HG02588 (cell line): ENCODE measurements around the gene CDH4.

Experiments used
- ATAC-seq: cut with Tn5 transposase; IDR thresholded peaks from one replicate; pipeline ENCODE4 v1.9.1; 2021; ENCODE audit warnings: mild to moderate bottlenecking, moderate library complexity; ENCODE audit not compliant: unreplicated experiment

The CDH4 gene

DNA sequence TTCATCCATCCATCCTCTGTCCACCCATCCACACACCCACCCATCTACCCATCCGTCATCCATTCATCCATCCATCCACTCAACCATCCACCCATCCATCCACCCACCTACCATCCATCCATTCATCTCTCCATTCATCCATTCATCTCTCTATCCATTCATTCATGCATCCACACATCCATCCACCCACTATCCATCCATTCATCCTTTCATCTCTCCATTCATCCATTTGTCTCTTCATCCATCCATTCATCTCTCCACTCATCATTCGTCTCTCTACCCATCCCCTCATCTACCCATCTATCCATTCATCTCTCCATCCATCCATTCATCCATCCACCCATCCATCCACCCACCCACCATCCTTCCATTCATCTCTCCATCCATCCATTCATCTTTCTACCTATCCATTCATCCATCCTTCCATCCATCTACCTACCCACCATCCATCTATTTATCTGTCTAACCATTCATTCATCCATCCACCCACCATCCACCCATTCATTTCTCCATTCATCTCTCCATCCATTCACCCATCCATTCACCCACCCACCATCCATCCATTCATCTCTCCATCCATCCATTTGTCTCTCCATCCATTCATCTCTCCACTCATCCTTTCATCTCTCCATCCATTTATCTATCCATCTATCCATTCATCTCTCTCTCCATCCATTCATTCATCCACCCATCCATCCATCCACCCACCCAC is 538.2 kb downstream of the CDH4 start:
- no peak for ATAC-seq

DNA sequence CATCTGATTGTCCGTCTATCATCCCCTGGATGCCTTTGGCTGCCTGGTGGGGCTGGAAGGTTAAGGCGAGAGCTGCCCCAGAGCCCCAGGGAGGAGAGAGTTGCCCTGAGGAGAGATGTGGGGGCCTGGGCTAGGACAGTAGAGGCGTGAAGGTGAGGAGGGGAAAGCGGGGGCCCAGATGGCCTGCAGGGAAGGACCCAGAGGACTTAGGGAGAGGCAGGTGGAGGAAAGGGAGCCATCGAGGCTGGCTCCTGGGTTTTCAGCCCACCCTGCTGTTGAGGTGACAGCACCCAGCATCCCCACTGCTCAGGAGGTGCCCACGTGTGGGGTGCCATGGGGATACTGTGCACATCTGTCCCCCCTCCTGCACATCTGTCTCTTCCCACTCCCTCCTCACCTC is 539.9 kb downstream of the CDH4 start:
- no peak for ATAC-seq

DNA sequence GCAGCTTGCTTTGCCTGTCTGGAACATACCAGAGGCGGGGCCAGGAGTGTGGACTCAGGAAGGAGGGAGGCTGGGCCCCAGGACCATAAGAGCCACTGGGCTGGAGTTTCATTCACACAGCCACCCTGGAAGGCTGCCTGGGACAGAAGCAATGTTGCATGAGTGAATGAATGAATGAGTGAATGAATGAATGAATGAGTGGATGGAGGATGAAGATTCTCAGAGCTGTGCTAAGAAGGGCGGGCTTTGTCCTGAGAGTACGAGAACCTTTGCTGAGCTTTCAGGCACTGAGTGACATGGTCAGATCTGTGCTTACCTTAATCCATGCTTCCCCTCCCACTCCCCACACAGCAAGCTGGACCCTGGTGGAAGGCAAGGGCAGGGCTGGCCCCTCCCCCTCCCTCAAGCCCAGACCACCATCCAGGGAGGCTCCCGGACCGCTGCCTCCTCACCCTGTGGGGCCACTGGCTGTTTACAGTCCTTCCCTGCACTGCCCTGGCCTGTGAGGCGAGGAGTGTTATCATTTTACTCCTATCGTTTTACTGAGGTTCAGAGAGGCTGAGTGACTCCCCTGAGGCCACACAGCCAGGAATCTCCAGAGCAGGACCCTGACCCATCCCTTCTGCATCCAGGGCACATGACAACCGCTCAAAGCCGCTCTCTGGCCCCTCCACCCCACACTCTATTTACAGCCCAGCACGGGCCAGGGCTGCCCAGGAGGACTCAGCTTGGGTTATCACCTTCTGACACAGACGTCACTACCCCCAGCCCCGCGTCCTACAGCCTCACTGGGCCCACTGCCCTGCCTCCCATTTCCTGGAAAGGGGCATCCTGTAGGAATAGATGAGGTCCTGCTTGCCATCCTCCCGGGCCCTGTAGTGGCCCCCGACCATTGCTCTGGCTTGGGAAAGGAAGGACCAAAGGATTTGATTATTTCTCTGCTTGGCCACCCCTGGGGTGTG is 543.9 kb downstream of the CDH4 start:
- ATAC-seq, result no peak

DNA sequence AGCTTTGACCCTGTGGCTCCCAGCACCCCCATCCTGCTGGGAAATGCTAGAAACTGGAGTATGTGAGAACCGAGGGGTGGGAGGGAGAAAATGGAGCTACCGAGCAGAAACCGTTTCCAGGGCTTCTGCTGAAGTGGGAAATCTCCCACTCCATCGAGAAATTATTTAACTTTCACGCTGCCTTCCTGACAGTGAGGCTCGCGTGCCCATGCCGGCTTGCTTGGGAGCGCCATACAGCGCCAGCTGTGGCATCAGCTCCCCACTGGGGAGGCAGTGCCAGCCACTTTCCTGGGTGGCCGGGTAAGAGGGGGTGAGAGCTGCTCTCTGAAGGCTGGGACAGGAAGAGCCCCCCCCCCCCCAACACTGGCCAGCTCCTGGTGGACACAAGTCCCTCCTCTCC is 544.7 kb downstream of the CDH4 start:
- ATAC-seq, result no peak

DNA sequence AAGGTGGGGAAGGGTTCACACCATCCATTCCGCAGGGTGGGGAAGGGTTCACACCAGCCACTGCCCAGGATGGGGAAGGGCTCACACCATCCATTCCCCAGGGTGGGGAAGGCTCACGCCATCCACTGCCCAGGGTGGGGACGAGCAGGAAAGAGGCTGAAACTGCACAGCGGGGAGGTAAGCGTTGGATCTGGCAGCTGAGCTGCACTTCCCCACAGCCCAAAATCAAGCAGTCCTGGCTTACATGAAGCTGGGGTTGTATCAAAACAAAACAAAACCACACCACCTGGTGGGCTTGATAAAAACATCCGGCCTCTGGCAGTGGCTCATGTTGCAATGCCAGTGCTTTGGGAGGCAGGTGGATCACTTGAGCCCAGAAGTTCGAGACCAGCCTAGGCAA is 545.1 kb downstream of the CDH4 start:
- no peak for ATAC-seq

DNA sequence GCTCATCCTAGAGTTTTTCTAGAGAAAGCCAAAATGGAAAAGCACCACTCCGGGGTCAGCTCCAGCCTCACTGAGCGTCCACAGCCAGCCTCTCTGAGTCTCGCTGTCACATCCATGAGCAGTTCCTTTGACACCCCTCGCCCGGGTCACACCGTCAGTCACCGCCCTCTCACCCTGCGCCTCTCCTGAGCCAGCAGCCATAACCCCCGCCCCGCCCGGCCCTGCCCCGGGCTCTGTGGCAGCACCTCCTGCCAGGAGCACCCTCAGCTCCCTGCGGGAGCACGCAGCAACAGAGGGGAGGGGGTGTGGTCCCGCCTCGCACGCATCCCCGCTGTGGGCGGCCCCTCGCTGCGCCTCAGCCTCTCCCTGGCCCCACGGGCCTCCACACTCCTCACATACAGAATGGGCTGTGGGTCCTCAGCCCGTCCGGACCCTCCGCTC is 545.9 kb downstream of the CDH4 start:
- ATAC-seq, result no peak

DNA sequence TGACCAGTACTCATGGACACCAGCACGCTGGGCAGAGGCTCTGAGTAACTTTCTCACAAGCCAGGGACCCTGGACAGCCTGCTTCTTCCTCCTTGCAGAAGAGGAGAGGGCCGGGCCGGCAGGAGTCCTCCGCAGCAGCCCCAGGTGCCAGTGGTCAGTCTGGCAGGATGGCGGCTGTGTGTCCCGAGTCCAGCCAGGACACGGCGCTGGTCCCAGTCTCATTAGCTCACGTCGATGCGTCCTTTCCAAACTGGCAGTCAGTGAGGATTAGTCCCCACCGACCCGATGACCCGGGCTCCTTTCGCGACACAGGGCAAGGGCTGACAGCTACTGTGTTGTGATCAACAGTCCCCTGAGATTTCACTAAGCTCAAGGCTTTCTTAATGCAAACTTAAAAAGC is 546.6 kb downstream of the CDH4 start:
- no peak for ATAC-seq

DNA sequence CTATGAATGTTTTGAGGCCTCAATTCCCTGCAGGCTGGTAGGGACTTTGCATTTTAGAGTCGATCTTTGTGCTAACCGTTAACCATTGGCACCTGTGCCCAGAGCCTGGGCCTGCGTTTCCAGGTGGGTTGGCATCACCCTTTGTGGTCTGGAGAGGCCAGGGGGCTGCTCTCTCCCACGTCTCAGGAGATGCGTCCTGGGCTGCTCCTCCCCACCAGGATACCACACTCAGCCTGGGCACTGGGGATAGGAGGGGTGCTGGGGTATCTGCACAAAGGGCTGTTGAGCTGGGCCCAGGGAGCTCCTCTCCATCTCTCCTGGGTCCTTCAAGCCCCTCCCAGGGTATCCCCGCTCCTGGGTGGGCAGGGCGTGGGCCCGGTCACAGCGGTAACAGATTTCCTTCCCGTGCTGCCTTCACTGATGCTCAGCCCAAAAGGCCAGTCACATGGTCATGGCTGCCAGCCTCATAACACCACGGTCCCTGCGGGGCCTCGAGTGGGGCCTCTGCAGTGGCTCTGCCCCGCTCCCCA is 547.4 kb downstream of the CDH4 start:
- no peak for ATAC-seq

DNA sequence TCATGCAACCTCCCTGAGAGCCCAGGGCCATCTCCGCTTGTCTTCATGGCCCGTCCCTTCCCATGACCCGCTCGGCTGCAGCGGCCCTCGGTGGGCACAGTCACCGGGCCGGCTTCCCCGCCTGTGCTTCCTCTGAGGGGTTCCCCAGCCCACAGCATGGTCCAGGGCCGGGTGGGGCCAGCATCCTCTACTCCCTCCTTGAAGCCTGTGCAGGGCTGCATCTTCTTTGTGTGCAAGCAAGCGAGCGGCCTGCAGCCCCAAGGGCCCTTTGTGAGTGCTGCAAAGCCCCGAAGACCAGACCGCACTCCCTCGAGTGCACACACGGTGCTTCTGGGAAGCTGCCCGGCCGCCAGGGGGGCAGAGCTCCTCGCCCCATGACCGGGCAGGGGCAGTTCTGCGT is 547.9 kb downstream of the CDH4 start:
- no peak for ATAC-seq

DNA sequence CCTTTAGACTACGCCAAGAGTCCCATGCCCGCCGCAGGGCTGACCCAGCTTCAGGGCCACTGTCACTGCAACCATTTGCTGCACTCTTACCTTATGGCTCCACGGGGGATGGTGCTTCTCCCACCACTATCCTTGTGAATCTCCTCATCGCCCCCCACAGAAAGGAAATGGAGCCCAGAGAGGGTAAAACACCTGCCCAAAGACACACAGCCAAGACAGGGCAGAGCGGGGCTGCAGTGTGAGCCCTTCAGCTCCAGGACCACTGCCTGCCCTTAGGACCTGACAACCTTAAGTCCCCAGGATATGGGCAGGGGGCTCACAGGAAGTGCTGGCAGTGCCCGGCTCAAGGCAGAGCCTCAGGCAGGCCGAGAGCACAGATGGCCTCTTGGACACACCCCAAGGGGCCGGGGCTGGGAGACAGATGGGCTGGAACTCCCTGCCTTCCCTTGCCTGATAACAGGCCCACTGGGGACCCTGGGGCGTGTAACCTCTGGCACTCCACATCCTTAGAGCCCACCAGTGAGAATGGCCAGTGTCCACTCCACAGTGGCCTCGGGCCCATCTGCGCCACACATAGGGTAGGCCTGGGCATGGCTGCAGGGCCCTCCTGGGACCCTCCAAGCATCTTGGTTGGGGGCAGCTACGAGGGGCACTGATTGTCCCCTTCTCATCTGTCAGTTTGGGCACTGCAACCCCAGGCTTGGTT is 548.5 kb downstream of the CDH4 start:
- ATAC-seq, result no peak

DNA sequence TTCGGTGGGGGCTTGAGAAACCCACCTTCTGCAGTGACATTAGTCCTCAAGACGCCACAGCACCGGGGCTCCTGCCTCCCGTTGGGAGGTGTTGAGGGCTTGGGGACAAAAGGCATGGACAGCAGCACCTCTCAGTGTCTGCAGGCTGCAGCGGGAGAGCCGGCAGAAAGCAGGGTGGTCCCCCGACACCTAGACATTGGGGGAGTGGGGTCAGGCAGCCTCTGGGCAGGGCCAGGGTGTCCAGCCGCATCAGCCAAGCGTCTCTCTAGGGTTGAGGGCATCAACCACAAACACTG is 549.0 kb downstream of the CDH4 start:
- no peak for ATAC-seq

DNA sequence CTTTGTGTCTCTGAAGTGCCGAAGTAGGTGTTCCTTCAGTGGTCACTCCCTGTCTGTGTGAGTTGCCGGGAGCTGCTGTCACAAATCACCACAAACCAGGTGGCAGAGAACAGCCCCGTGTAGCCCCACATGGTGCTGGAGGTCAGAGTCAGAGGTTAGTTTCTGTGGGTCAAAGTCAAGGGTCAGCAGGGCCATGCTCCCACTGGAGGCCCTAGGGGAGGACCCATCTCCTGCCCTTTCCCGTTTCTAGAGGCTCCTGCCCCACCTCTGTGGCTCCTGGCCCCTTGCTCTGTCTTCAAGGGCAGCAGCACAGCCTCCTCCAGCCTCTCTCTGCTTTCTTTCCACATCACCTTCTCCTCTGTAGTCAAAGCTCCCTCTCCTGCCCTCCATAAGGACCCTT is 549.4 kb downstream of the CDH4 start:
- ATAC-seq, result no peak

DNA sequence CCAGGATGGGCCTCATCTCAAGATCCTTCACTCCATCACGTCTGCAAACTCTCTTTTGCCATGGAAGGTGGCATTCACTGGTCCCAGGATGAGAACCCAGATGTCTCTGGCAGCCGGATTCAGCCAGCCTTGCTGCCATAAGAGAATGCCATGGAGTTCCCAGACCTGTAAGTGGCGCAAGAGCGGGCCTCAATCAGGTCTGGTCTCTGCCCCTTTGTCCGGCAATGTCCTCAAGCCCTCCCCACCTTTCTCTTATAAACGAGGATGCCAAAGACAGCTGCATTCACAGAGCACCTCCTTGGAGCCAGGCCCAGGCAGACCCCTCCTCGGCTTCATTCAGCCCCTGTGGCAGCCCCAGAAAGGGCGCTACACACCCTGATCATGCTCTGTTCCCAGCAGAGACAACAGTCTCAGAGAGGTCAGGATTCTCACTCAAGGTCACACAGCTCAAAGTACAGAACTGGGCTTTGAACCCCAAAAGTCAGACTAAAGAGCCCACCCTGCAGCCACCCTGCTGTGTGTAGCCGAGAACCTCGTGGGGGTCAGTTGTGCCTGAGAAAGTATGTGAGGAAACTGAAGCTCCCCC is 549.9 kb downstream of the CDH4 start:
- ATAC-seq, result no peak

DNA sequence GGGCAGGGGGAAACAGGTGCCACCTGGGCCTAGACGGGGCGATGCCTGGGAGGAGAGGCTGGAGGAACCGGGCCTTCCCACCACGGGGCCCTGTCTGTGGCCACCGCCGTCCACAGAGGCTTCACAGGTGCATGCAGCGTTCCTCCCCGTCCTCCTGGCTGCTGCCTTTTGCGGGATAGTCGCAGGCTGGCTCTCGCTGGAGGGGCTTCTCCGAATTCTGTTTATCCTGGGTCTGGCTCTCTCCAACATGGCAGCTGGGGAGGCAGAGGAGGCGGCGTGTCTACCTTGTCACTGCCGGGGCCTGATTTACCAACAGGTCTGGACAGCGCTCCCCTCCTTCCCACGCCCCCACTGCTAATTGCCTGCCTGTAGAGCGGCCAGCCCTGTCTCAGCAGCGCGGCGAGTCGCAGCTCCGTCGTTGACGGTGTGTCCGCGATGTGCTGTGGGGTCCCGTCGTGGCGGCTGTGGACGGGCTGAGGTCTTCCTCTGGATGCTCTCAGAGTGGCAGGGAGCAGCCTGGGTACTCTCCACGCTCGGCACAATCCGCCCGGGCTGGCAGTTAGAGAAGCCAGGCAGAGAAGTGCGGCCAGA is 550.8 kb downstream of the CDH4 start:
- no peak for ATAC-seq

DNA sequence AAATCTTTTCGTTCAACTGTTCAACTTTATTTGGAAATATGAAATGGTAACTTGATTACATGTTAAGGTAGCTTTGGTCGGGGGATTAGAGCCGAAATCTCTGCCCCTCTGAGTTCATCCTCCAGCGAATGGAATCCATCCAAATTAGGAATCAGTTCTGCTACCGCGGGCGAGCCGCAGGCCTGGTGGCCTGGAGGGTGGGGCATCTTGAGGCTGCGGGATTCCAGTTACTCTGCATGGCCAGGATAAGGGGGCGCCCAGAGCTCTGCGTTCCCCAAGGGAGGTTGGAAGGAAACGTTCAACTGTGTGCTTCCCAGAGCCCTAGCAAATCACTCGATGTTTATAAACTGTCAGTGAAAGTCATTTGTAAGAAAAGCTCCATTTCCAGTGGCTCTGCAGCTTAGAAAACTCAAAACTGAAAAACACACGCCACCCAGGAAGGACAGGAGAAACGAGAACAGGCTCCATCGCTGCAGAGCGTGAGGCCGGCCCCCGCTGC is 551.4 kb downstream of the CDH4 start:
- no peak for ATAC-seq

DNA sequence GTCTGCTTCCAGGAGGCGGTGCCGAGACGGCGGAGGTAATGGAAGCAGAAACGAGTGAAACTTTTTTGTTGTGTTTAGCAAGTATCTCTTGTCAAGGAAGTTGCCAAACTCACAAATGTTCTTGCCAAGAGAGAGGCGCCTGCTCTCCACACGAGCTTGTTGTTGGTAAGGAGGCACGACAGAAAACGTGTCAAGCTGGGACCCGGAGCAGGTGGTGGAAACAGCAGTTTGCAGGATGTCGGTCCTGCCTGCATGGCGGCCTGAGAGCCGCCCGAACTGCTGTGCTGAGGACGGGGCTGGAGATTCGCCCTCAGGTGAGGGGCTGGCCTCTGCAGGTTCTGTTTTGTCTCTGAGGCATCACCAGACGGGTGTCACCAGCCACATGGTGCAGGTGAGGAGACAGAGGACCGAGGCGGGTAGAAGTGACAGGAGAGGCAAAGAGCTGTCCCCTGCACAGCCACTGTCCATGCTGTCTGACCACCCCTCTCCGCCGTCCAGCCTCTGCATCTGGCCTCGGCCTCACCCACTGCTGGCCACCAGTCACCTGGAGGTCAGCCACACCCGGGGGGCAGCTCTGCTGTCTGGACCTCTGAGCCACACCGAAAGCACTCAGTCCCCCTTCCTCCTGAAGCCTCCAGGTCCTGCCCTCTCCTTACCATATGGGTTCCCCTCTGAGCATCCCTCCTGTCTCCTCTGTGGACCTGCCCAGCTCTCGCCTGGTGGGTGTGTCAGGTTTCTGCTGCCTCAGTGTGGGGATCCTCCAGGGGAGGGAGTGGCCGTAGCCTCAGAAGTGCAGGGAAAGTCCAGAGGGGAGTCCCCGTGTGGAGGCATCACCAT is 552.1 kb downstream of the CDH4 start:
- ATAC-seq, result no peak

DNA sequence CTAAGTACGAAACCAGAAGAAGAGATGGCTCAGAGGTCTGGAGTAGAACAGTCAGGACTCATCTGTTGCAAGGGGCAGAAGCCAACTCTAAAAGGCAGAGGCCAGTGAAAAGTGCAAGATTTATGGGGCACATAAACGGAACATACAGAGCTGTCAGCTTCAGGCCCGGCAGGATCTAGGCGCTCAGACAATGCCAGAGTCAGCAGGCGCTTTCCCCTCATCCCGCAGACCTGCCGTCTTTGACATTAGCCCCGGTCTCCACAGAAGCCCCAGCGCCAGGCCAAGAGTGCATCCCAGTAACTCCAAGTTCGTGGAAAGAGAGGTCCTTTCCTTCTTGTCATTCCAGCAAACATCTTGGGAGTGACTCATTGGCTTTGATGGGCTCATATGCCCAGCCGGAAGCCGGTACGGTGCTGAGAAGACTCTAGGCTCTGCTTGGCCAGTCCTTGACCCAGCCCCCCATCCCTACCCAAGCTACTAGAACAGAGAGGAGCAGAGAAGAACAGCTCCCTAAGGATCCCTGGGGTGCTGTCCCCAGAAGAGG is 552.8 kb downstream of the CDH4 start:
- no peak for ATAC-seq

DNA sequence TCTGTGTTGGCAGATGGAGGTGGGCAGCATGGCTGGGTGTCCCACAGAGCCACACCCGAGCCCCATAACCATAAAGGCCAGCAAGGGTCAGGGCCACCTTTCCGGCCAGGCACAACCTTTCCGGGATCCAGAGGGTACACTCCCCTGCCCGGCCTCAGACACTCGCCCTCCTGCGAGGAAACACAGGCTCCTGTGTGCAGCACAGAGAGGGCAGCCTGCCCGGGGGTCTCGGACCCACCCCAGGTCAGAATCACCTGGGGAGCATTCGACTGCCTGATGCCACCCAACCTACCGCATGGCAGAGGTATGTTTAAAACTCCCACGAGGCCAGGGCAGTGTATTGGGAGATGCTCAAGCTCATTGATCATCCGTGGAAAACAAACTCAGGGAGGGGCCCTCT is 553.3 kb downstream of the CDH4 start:
- ATAC-seq, result no peak

DNA sequence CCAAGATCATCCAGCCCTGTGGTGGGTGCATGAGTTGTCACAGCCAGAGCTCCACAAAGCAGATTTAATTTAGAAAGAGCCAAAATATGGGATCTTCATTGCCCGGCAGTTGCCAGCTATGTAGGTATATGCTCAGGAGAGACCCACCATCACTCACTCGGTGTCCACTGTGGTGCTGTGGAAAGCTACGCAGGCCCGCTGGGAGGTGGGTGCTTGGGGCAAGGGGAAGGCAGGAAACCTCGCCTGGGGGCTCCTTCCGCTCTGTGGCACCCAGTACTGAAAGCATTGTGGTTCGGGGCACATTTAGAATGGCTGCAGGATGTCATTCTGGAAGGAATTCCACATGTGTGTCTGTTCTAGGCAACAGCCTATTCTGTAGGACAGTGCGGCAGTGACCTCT is 553.7 kb downstream of the CDH4 start:
- no peak for ATAC-seq
